ENCODE data around the gene MAGEF1. TPM values are rescaled to one million over a fixed set of nuclear protein-coding genes. Genes with fewer than 3 reads are reported as not detected.

Gene MAGEF1
- total and polyA plus RNA-seq, 9 of the 15 experiments (the other 6 are each of a cell fraction or from before 2014, with no cell fraction given), result 1.5 to 39.1 (median 19.8) TPM

GRCh38 chr3:184713521-184713920 lies 1.7 kb upstream of the MAGEF1 start (continued):
- TF ChIP-seq, protein P1, sequence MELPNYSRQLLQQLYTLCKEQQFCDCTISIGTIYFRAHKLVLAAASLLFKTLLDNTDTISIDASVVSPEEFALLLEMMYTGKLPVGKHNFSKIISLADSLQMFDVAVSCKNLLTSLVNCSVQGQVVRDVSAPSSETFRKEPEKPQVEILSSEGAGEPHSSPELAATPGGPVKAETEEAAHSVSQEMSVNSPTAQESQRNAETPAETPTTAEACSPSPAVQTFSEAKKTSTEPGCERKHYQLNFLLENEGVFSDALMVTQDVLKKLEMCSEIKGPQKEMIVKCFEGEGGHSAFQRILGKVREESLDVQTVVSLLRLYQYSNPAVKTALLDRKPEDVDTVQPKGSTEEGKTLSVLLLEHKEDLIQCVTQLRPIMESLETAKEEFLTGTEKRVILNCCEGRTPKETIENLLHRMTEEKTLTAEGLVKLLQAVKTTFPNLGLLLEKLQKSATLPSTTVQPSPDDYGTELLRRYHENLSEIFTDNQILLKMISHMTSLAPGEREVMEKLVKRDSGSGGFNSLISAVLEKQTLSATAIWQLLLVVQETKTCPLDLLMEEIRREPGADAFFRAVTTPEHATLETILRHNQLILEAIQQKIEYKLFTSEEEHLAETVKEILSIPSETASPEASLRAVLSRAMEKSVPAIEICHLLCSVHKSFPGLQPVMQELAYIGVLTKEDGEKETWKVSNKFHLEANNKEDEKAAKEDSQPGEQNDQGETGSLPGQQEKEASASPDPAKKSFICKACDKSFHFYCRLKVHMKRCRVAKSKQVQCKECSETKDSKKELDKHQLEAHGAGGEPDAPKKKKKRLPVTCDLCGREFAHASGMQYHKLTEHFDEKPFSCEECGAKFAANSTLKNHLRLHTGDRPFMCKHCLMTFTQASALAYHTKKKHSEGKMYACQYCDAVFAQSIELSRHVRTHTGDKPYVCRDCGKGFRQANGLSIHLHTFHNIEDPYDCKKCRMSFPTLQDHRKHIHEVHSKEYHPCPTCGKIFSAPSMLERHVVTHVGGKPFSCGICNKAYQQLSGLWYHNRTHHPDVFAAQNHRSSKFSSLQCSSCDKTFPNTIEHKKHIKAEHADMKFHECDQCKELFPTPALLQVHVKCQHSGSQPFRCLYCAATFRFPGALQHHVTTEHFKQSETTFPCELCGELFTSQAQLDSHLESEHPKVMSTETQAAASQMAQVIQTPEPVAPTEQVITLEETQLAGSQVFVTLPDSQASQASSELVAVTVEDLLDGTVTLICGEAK (IDR thresholded peaks at IDR 0.05), result no peak
- TF ChIP-seq, protein P1 (CRISPR knock-in tag; IDR thresholded peaks at IDR 0.05), result no peak
- TF ChIP-seq TFAM (CRISPR knock-in tag; conservative IDR thresholded peaks at IDR 0.05) (no peak), PML (IDR thresholded peaks at IDR 0.05; ENCODE audit: low read length) (no peak)
